ENCODE data around the gene BNIPL. TPM values are rescaled to one million over a fixed set of nuclear protein-coding genes. Genes with fewer than 3 reads are reported as not detected.
A peak's percentile ranks its signal among the peaks of the same experiment; 100 is the strongest.

The BNIPL gene
- total and polyA plus RNA-seq, 2 of the 4 experiments (the other 2 are of a cell fraction): under 0.01 to 0.38 TPM

DNA sequence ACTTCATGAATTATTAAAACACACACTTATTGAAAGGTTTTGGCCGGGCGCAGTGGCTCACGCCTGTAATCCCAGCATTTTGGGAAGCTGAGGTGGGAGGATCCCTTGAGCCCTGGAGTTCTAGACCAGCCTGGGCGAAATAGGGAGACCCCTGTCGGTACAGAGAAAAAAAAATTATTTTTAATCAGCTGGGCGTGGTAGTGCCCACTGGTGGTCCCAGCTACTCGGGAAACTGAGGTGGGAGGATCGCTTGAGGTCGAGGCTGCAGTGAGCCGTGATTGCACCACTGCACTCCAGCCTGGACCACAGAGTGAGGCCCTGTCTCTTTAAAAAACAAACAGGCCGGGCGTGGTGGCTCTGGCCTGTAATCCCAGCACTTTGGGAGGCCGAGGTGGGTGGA, 35.8 kb downstream of the BNIPL start:
- no peaks in the 10 kb centered on the region for H3K9me1 ChIP-seq (ENCODE audit: insufficient read depth, low read length)
- ATAC-seq (ENCODE audit: low read depth): no peak
- no peaks in the 10 kb centered on the region for H3K9me3 ChIP-seq (ENCODE audit: control insufficient read depth, insufficient read depth, low read length)
- H2BK20ac ChIP-seq (ENCODE audit: low read depth, low read length): no peak overlapping the region
- no peak overlapping the region for H3K9ac ChIP-seq (ENCODE audit: low read depth, low read length)
- H2AK5ac ChIP-seq (ENCODE audit: low read depth, low read length): no peak overlapping the region
- no peak overlapping the region for H2AFZ ChIP-seq (replicated peaks; ENCODE audit: low read length, poor library complexity)
- H3K23ac ChIP-seq (ENCODE audit: low read depth, low read length): no peak overlapping the region
- H2BK120ac ChIP-seq (ENCODE audit: low read depth, low read length): no peak overlapping the region
- no peak overlapping the region for H3K27ac ChIP-seq (ENCODE audit: insufficient read depth, low read length)
- no peak overlapping the region for H3K56ac ChIP-seq (ENCODE audit: extremely low read depth, insufficient read depth, low read length)
- no peaks in the 10 kb centered on the region for H4K20me1 ChIP-seq (ENCODE audit: insufficient read depth, low read length)
- no peak for DNase-seq
- POLR2A ChIA-PET (ENCODE audit: unreplicated experiment): no interaction called here
- H3K4me1 ChIP-seq (ENCODE audit: control insufficient read depth, insufficient read depth, low read length): no peaks in the 10 kb centered on the region
- H4K91ac ChIP-seq (ENCODE audit: insufficient read depth, low read depth, low read length): no peak overlapping the region
- no peak overlapping the region for H3K4me2 ChIP-seq (ENCODE audit: low read depth, low read length)
- H3K18ac ChIP-seq (ENCODE audit: low read depth, low read length): no peak overlapping the region
- intact Hi-C loops (cut with micrococcal nuclease) (loop anchor here (5.0 kb wide), 1 partner anchor 75 kb away; the partner anchor contains the start of gene SEMA6C), in situ Hi-C loops (cut with MboI; ENCODE audit: low sequenced_read_pairs) (no loop called here), dilution Hi-C loops (cut with HindIII; ENCODE audit: low sequenced_read_pairs, unreplicated experiment) (no loop called here)
- no peak overlapping the region for H3K4ac ChIP-seq (ENCODE audit: low read depth, low read length)
- H3K36me3 ChIP-seq (ENCODE audit: control insufficient read depth, insufficient read depth, low read length): peaks cover 3% of the 10 kb centered on the region; the same call in 1 of the 2 replicates
- no peak overlapping the region for H3K14ac ChIP-seq (replicated peaks; ENCODE audit: low read depth, low read length)
- no peak overlapping the region for H2AK9ac ChIP-seq (replicated peaks; ENCODE audit: low read depth, low read length, poor library complexity)
- H3K79me1 ChIP-seq (ENCODE audit: low read depth in 1 of 2, low read length in 2 of 2): peaks cover 7 to 32% of the 10 kb centered on the region in 2 experiments
- CTCF ChIA-PET: interaction anchor here (0.5 kb wide), 1 partner anchor 471 kb away, joined by 8 read pairs; no protein-coding TSS in a partner anchor
- no peak overlapping the region for H3K4me3 ChIP-seq (ENCODE audit: insufficient read depth, low read depth, low read length)
- BruUV-seq (replicated peaks): no TSS peak
- TF ChIP-seq MAZ (IDR thresholded peaks at IDR 0.05; ENCODE audit: borderline replicate concordance, low read depth, low read length): no peak
- TF ChIP-seq SMC3 (IDR thresholded peaks at IDR 0.05; ENCODE audit: low read depth, low read length): no peak
- TF ChIP-seq, protein P1, sequence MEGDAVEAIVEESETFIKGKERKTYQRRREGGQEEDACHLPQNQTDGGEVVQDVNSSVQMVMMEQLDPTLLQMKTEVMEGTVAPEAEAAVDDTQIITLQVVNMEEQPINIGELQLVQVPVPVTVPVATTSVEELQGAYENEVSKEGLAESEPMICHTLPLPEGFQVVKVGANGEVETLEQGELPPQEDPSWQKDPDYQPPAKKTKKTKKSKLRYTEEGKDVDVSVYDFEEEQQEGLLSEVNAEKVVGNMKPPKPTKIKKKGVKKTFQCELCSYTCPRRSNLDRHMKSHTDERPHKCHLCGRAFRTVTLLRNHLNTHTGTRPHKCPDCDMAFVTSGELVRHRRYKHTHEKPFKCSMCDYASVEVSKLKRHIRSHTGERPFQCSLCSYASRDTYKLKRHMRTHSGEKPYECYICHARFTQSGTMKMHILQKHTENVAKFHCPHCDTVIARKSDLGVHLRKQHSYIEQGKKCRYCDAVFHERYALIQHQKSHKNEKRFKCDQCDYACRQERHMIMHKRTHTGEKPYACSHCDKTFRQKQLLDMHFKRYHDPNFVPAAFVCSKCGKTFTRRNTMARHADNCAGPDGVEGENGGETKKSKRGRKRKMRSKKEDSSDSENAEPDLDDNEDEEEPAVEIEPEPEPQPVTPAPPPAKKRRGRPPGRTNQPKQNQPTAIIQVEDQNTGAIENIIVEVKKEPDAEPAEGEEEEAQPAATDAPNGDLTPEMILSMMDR (conservative IDR thresholded peaks at IDR 0.05; ENCODE audit: low read depth, low read length): no peak
- no peak for TF ChIP-seq POLR2A (IDR thresholded peaks at IDR 0.05; ENCODE audit: low read depth, low read length)
- no peak for TF ChIP-seq MAFK (IDR thresholded peaks at IDR 0.05; ENCODE audit: low read depth, low read length)
- TF ChIP-seq ELK1 (IDR thresholded peaks at IDR 0.05; ENCODE audit: borderline replicate concordance, low read depth, low read length): no peak
- TF ChIP-seq CEBPB (IDR thresholded peaks at IDR 0.05; ENCODE audit: low read depth, low read length): no peak
- no peak for TF ChIP-seq FOS (IDR thresholded peaks at IDR 0.05; ENCODE audit: low read depth, low read length)
- no peak for TF ChIP-seq RAD21 (IDR thresholded peaks at IDR 0.05; ENCODE audit: low read length)
- no peak for TF ChIP-seq BHLHE40 (IDR thresholded peaks at IDR 0.05; ENCODE audit: low read depth, low read length)
- TF ChIP-seq RCOR1 (IDR thresholded peaks at IDR 0.05; ENCODE audit: insufficient replicate concordance, low read length): no peak
- TF ChIP-seq NFE2L2 (IDR thresholded peaks at IDR 0.05; ENCODE audit: low read depth, low read length): no peak
- TF ChIP-seq, protein P2, sequence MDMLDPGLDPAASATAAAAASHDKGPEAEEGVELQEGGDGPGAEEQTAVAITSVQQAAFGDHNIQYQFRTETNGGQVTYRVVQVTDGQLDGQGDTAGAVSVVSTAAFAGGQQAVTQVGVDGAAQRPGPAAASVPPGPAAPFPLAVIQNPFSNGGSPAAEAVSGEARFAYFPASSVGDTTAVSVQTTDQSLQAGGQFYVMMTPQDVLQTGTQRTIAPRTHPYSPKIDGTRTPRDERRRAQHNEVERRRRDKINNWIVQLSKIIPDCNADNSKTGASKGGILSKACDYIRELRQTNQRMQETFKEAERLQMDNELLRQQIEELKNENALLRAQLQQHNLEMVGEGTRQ (IDR thresholded peaks at IDR 0.05; ENCODE audit: low read depth, low read length): no peak
- no peak for TF ChIP-seq RFX5 (IDR thresholded peaks at IDR 0.05; ENCODE audit: low read depth, low read length)
- no peak for TF ChIP-seq MXI1 (IDR thresholded peaks at IDR 0.05; ENCODE audit: borderline replicate concordance, low read depth, low read length)
- TF ChIP-seq CHD1 (IDR thresholded peaks at IDR 0.05; ENCODE audit: low read depth, low read length): no peak
- H2BK5ac ChIP-seq (ENCODE audit: low read depth, low read length, poor library complexity, severe bottlenecking): no peak overlapping the region
- H3K27me3 ChIP-seq (ENCODE audit: control insufficient read depth, insufficient read depth, low read length): no peaks in the 10 kb centered on the region
- H2BK15ac ChIP-seq (ENCODE audit: low read depth, low read length): no peak overlapping the region
- no peak overlapping the region for H4K5ac ChIP-seq (ENCODE audit: low read depth, low read length)
- peak overlapping the region in 1 of 2 experiments; percentile 59; a peak in 2 of 4 replicates for H4K8ac ChIP-seq (ENCODE audit: low read depth in 2 of 2, low read length in 2 of 2)
- WGBS, 2 experiments (ENCODE audit: extremely low coverage in 2 of 2, insufficient read length in 1 of 2): 96% methylated on average over 6 of the region's 13 CpGs; no CpG with 5 or more reads in 1 of the 2 experiments
